HG03575 (cell line): ENCODE results near the gene THADA.
"Not testable (repeated sequence)": the region's sequence is repeated elsewhere in the genome, so short reads cannot be mapped to it uniquely, and the experiment has no call there.

Experiments used
- ATAC-seq: cut with Tn5 transposase; IDR thresholded peaks from one replicate; pipeline ENCODE4 v1.9.1; 2021; ENCODE audit not compliant: unreplicated experiment, insufficient number of reproducible peaks, low FRiP score; ENCODE audit errors: extremely low read depth

Gene THADA

GRCh38 chr2:43595603-43596412, at the start of gene THADA:
TSS of gene THADA (minus strand) at chr2:43596038. CDS start at chr2:43592392, 3,646 bp downstream.
- peak; percentile 92 for ATAC-seq

GRCh38 chr2:43643680-43644079, 47.8 kb upstream of the THADA start:
- no peak for ATAC-seq

GRCh38 chr2:43642363-43642762, 46.5 kb upstream of the THADA start:
- no peak for ATAC-seq

GRCh38 chr2:43637030-43637803, 41.4 kb upstream of the THADA start, which contains the start of gene PLEKHH2:
TSS of gene PLEKHH2 (plus strand) at chr2:43637260. CDS start at chr2:43644674, 7,414 bp downstream.
- ATAC-seq = no peak

- no peak for ATAC-seq
These were observed 40.8 kb upstream of the THADA start for GRCh38 chr2:43636621-43637020.

- ATAC-seq = not testable (repeated sequence)
These were observed 40.3 kb upstream of the THADA start for GRCh38 chr2:43636153-43636552.

- no peak for ATAC-seq
These were observed 38.9 kb upstream of the THADA start for GRCh38 chr2:43634604-43635306.

- ATAC-seq = no peak
These were observed 35.9 kb upstream of the THADA start for GRCh38 chr2:43631618-43632317.

- no peak for ATAC-seq
These were observed 27.2 kb upstream of the THADA start for GRCh38 chr2:43622931-43623451.

- no peak for ATAC-seq
These were observed 23.7 kb upstream of the THADA start for GRCh38 chr2:43619511-43619910.

GRCh38 chr2:43616967-43617680, 21.3 kb upstream of the THADA start:
- ATAC-seq = no peak

- ATAC-seq = no peak
These were observed 17.1 kb upstream of the THADA start for GRCh38 chr2:43612944-43613343.

GRCh38 chr2:43611987-43612894, 16.4 kb upstream of the THADA start:
- no peak for ATAC-seq

GRCh38 chr2:43610361-43610760, 14.5 kb upstream of the THADA start:
- no peak for ATAC-seq

- no peak for ATAC-seq
These were observed 13.6 kb upstream of the THADA start for GRCh38 chr2:43609290-43609918.

- ATAC-seq = no peak
These were observed 10.0 kb upstream of the THADA start for GRCh38 chr2:43605851-43606250.
